HCT116 (cell line): ENCODE measurements around the gene CYP3A4. TPM values are rescaled to one million over a fixed set of nuclear protein-coding genes. Genes with fewer than 3 reads are reported as not detected.

Experiments
- ATAC-seq: fragments of 200-7000 bp; cut with Tn5 transposase; 2 replicates; pipeline ENCODE4 v1.9.1; 2020; ENCODE audit warnings: mild to moderate bottlenecking, moderate library complexity
- BruUV-seq: library from RNA; stranded (reverse); fragments of 400-500 nt; replicated peaks from 2 replicates; lab custom pipeline; 2021; lab: Mats Ljungman, UMichigan
- CTCF ChIA-PET: fragments of 300-600 bp; sonication (Branson Sonifier 250); formaldehyde crosslinking; loops from one replicate; lab custom pipeline; 2021; ENCODE audit warnings: antibody characterized with exemption; lab: Charles Lee
- POLR2A ChIA-PET: fragments of 300-600, 350-600 bp; sonication (Branson Sonifier 250); formaldehyde crosslinking; loops from one replicate; lab custom pipeline; 2021; ENCODE audit warnings: antibody characterized with exemption; lab: Charles Lee
- RAD21 ChIA-PET, 2 experiments: fragments of 300-600 bp; sonication (Branson Sonifier 250); formaldehyde crosslinking; loops; one replicate each; lab custom pipeline; 2023; ENCODE audit warnings: low total read pairs in 2 of 2; ENCODE audit not compliant: uncharacterized antibody in 2 of 2, unreplicated experiment in 2 of 2, low non-redundant PET in 1 of 2; lab: Charles Lee
- DNase-seq: peaks from one replicate; pipeline ENCODE4 v3.0.0-alpha.2; 2010; ENCODE audit warnings: low read depth, low spot score
- H2AFZ ChIP-seq: fragments of 200-600 bp; shearing (Covaris generic), sonication (generic); 2 replicates; pipeline ENCODE4 v1.6.1; 2017; ENCODE audit warnings: low read depth, mixed run types, mixed read lengths, antibody characterized with exemption, low read length; ENCODE audit not compliant: poor library complexity, severe bottlenecking
- H3K27ac ChIP-seq: 2 replicates; pipeline ENCODE4 v1.5.1; 2012; ENCODE audit warnings: low read depth, low read length
- H3K27me3 ChIP-seq: fragments of 200-600 bp; sonication (generic); 2 replicates; pipeline ENCODE4 v1.6.1; 2016; ENCODE audit warnings: mixed run types, low read length, mixed read lengths; ENCODE audit not compliant: insufficient read depth
- H3K36me3 ChIP-seq, 2 experiments: fragments of 200-500 bp in 1 of 2; fragments of 200-600 bp in 1 of 2; sonication (Bioruptor generic) in 1 of 2; sonication (generic) in 1 of 2; 2 replicates each; pipeline versions ENCODE4 v1.5.1 to v1.6.1; 2014 to 2016; ENCODE audit warnings: low read length in 2 of 2, inconsistent platforms in 1 of 2, mixed read lengths in 1 of 2, mixed run types in 1 of 2; ENCODE audit not compliant: insufficient read depth in 2 of 2, control insufficient read depth in 1 of 2
- H3K4me1 ChIP-seq, 2 experiments: fragments of 200-600 bp in 1 of 2; sonication (generic) in 1 of 2; 2 replicates each; pipeline versions ENCODE4 v1.5.1 to v1.6.1; 2012 to 2017; ENCODE audit warnings: low read length in 2 of 2, inconsistent platforms in 1 of 2, mild to moderate bottlenecking in 1 of 2, mixed read lengths in 1 of 2, mixed run types in 1 of 2, moderate library complexity in 1 of 2; ENCODE audit not compliant: insufficient read depth in 2 of 2, control insufficient read depth in 1 of 2
- H3K4me2 ChIP-seq: fragments of 200-600 bp; sonication (generic); 2 replicates; pipeline ENCODE4 v1.6.1; 2017; ENCODE audit warnings: mixed run types, low read length, mixed read lengths
- H3K4me3 ChIP-seq, 2 experiments: fragments of 200-600 bp in 1 of 2; sonication (generic) in 1 of 2; replicated peaks in 1 of 2; 2 replicates each; pipeline ENCODE4 v1.5.1; 2011 to 2016; ENCODE audit warnings: low read length in 2 of 2, control low read depth in 1 of 2, low read depth in 1 of 2, mild to moderate bottlenecking in 1 of 2, mixed read lengths in 1 of 2, mixed run types in 1 of 2
- H3K79me2 ChIP-seq: fragments of 200-600 bp; sonication (generic); 2 replicates; pipeline ENCODE4 v1.6.1; 2017; ENCODE audit warnings: mild to moderate bottlenecking, mixed run types, low read length, moderate library complexity, mixed read lengths; ENCODE audit not compliant: insufficient read depth
- H3K9ac ChIP-seq: fragments of 200-600 bp; sonication (generic); 2 replicates; pipeline ENCODE4 v1.6.1; 2016; ENCODE audit warnings: low read length, mixed read lengths
- H3K9me2 ChIP-seq: fragments of 200-600 bp; sonication (generic), shearing (Covaris generic); 2 replicates; pipeline ENCODE4 v1.6.1; 2017; ENCODE audit warnings: mixed run types, mild to moderate bottlenecking, moderate library complexity; ENCODE audit not compliant: insufficient read depth
- H3K9me3 ChIP-seq, 2 experiments: fragments of 200-500 bp in 1 of 2; fragments of 200-600 bp in 1 of 2; sonication (Bioruptor generic) in 1 of 2; sonication (generic) in 1 of 2; 2 replicates each; pipeline ENCODE4 v1.6.1; 2014 to 2017; ENCODE audit warnings: low read length in 2 of 2, mixed read lengths in 2 of 2, inconsistent platforms in 1 of 2, low read depth in 1 of 2, mild to moderate bottlenecking in 1 of 2, mixed run types in 1 of 2, moderate library complexity in 1 of 2; ENCODE audit not compliant: control insufficient read depth in 1 of 2, insufficient read depth in 1 of 2
- H4K20me1 ChIP-seq: fragments of 200-600 bp; sonication (generic), shearing (Covaris generic); 2 replicates; pipeline ENCODE4 v1.6.1; 2017; ENCODE audit warnings: mixed run types, mild to moderate bottlenecking, moderate library complexity; ENCODE audit not compliant: insufficient read depth
- CBX3 ChIP-seq: IDR thresholded peaks from 2 replicates; pipeline ENCODE4 v1.6.1; 2012; ENCODE audit warnings: low read depth
- ELF1 ChIP-seq: IDR thresholded peaks from 2 replicates; pipeline ENCODE4 v1.6.1; 2012; ENCODE audit warnings: low read depth, borderline replicate concordance
- EZH2 ChIP-seq: fragments of 200-600 bp; sonication (generic); IDR thresholded peaks from 2 replicates; pipeline ENCODE4 v1.6.1; 2017; ENCODE audit warnings: antibody characterized with exemption, mixed run types
- FOSL1 ChIP-seq: IDR thresholded peaks from 2 replicates; pipeline ENCODE4 v1.6.1; 2012; ENCODE audit warnings: low read depth
- JUND ChIP-seq: IDR thresholded peaks from 2 replicates; pipeline ENCODE4 v1.6.1; 2012
- POLR2A ChIP-seq: IDR thresholded peaks from 2 replicates; pipeline ENCODE4 v1.7.0; 2011; ENCODE audit warnings: borderline replicate concordance; ENCODE audit not compliant: insufficient read depth, insufficient read length; ENCODE audit errors: extremely low read depth
- RAD21 ChIP-seq: IDR thresholded peaks from 2 replicates; pipeline ENCODE4 v1.6.1; 2012; ENCODE audit warnings: low read depth, mild to moderate bottlenecking
- SIN3A ChIP-seq: IDR thresholded peaks from 2 replicates; pipeline ENCODE4 v1.6.1; 2012; ENCODE audit warnings: low read depth
- YY1 ChIP-seq: IDR thresholded peaks from 2 replicates; pipeline ENCODE4 v1.6.1; 2011; ENCODE audit warnings: low read length, low read depth, moderate library complexity, mild to moderate bottlenecking; ENCODE audit not compliant: insufficient replicate concordance; ENCODE audit errors: extremely low read depth
- ZFX ChIP-seq: fragments of 450-650 bp; IDR thresholded peaks from 2 replicates; pipeline ENCODE4 v1.6.1; 2017
- intact Hi-C: fragments of 100-400 bp; cut with micrococcal nuclease; formaldehyde crosslinking; loops from 2 replicates; pipeline ENCODE4 v1.10.0; 2022
- total RNA-seq: library from RNA; stranded (reverse); gene quantifications from one replicate; pipeline ENCODE4 v1.2.1, GENCODE V29; 2021; ENCODE audit not compliant: unreplicated experiment
- TF ChIP-seq, protein P1 (sequence below): IDR thresholded peaks from 2 replicates; pipeline ENCODE4 v1.6.1; 2012
- TF ChIP-seq, protein P2 (sequence below): IDR thresholded peaks from 2 replicates; pipeline ENCODE4 v1.6.1; 2011; ENCODE audit warnings: mild to moderate bottlenecking, low read length, moderate library complexity; ENCODE audit not compliant: insufficient replicate concordance; ENCODE audit errors: extremely low read depth
- TF ChIP-seq, protein P3 (sequence below), 3 experiments: fragments of 200-600 bp in 1 of 3; sonication (generic) in 1 of 3; IDR thresholded peaks in 2 of 3; conservative IDR thresholded peaks in 1 of 3; 2 replicates each; pipeline ENCODE4 v1.5.1; 2012 to 2017; ENCODE audit warnings: low read depth in 2 of 3, low read length in 2 of 3, antibody characterized with exemption in 1 of 3, borderline replicate concordance in 1 of 3, control low read depth in 1 of 3, mild to moderate bottlenecking in 1 of 3, mixed read lengths in 1 of 3, mixed run types in 1 of 3, moderate library complexity in 1 of 3; ENCODE audit not compliant: insufficient read depth in 1 of 3

Gene CYP3A4
- total RNA-seq, 1 experiment from 2014 or later = 0.25 TPM

DNA sequence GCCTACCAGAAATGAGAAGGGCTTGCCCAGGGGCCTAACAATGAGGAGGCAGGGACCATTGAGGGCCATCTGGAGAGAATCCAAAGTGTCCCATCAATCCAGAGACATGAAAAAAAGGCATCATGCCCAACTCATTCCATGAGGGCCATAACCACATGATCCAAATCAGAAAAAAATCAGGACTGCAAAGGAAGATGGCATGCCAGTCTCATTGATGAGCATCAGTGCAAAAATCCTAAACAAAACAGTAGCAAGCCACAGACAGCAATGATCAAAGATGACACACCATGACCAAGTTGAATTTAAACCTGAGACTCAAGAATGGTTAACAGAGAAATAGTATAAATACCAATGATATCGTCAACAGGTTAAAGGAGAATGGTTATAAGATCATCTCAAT is 7.0 kb upstream of the CYP3A4 start:
- Histone ChIP-seq H4K20me1 (no peaks in the 10 kb centered on the region), H3K4me1 (no peaks in the 10 kb centered on the region), H3K9me3 (no peaks in the 10 kb centered on the region), H3K4me2 (no peak overlapping the region), H3K27ac (no peak overlapping the region), H3K9me2 (no peaks in the 10 kb centered on the region), H3K36me3 (no peaks in the 10 kb centered on the region), H2AFZ (no peak overlapping the region), H3K9ac (no peak overlapping the region), H3K79me2 (no peaks in the 10 kb centered on the region), H3K27me3 (peaks cover 9% of the 10 kb centered on the region), H3K4me3 (no peak overlapping the region)
- intact Hi-C loops = no loop called here
- BruUV-seq = no TSS peak
- ChIA-PET RAD21 (no interaction called here), POLR2A (no interaction called here), CTCF (no interaction called here)
- DNase-seq = no peak
- no peak for ATAC-seq
- no peak for TF ChIP-seq RAD21
- TF ChIP-seq, protein P1, sequence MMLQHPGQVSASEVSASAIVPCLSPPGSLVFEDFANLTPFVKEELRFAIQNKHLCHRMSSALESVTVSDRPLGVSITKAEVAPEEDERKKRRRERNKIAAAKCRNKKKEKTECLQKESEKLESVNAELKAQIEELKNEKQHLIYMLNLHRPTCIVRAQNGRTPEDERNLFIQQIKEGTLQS = no peak
- no peak for TF ChIP-seq CBX3
- TF ChIP-seq ZFX = no peak
- TF ChIP-seq, protein P2, sequence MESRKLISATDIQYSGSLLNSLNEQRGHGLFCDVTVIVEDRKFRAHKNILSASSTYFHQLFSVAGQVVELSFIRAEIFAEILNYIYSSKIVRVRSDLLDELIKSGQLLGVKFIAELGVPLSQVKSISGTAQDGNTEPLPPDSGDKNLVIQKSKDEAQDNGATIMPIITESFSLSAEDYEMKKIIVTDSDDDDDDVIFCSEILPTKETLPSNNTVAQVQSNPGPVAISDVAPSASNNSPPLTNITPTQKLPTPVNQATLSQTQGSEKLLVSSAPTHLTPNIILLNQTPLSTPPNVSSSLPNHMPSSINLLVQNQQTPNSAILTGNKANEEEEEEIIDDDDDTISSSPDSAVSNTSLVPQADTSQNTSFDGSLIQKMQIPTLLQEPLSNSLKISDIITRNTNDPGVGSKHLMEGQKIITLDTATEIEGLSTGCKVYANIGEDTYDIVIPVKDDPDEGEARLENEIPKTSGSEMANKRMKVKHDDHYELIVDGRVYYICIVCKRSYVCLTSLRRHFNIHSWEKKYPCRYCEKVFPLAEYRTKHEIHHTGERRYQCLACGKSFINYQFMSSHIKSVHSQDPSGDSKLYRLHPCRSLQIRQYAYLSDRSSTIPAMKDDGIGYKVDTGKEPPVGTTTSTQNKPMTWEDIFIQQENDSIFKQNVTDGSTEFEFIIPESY = no peak
- no peak for TF ChIP-seq YY1
- TF ChIP-seq EZH2 = no peak
- TF ChIP-seq ELF1 = no peak
- no peak for TF ChIP-seq JUND
- no peak for TF ChIP-seq POLR2A
- TF ChIP-seq, protein P3, sequence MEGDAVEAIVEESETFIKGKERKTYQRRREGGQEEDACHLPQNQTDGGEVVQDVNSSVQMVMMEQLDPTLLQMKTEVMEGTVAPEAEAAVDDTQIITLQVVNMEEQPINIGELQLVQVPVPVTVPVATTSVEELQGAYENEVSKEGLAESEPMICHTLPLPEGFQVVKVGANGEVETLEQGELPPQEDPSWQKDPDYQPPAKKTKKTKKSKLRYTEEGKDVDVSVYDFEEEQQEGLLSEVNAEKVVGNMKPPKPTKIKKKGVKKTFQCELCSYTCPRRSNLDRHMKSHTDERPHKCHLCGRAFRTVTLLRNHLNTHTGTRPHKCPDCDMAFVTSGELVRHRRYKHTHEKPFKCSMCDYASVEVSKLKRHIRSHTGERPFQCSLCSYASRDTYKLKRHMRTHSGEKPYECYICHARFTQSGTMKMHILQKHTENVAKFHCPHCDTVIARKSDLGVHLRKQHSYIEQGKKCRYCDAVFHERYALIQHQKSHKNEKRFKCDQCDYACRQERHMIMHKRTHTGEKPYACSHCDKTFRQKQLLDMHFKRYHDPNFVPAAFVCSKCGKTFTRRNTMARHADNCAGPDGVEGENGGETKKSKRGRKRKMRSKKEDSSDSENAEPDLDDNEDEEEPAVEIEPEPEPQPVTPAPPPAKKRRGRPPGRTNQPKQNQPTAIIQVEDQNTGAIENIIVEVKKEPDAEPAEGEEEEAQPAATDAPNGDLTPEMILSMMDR (IDR thresholded peaks at IDR 0.05 in 2 of 3, conservative IDR thresholded peaks at IDR 0.05 in 1 of 3; ENCODE audit: borderline replicate concordance in 1 of 3, insufficient read depth in 1 of 3, low read depth in 2 of 3, low read length in 2 of 3) = no peak
- TF ChIP-seq FOSL1 = no peak
- no peak for TF ChIP-seq SIN3A
